Fibroblast of the aortic adventitia (primary cell): ENCODE measurements around the gene ZNF446. TPM values are rescaled to one million over a fixed set of nuclear protein-coding genes. Genes with fewer than 3 reads are reported as not detected.
"Not testable (repeated sequence)": the region's sequence is repeated elsewhere in the genome, so short reads cannot be mapped to it uniquely, and the experiment has no call there.

Experiments used
- DNase-seq: peaks from one replicate; pipeline ENCODE4 v3.0.0-alpha.2; 2010; ENCODE audit warnings: low read depth
- H3K4me3 ChIP-seq: 2 replicates; pipeline ENCODE4 v1.5.1; 2011; ENCODE audit warnings: low read depth, mild to moderate bottlenecking, control low read depth, low read length, moderate library complexity
- CTCF ChIP-seq: IDR thresholded peaks from 2 replicates; pipeline ENCODE4 v1.5.1; 2011; ENCODE audit warnings: mild to moderate bottlenecking, low read length, control low read depth, inconsistent platforms; ENCODE audit not compliant: insufficient read depth
- total RNA-seq: library from RNA; depleted of rRNA; stranded (reverse); fragments of >200 nt; gene quantifications from 2 replicates; pipeline ENCODE4 v1.2.3, GENCODE V29; 2012; ENCODE audit warnings: low replicate concordance

ZNF446 gene
- total RNA-seq, 1 donor = 7.5 TPM

GRCh38 chr19:58479303-58479702 lies 3.2 kb downstream of the ZNF446 start:
- no peak for DNase-seq
- no peak for TF ChIP-seq CTCF

GRCh38 chr19:58479736-58480480 lies 3.8 kb downstream of the ZNF446 start:
- no peak overlapping the region for H3K4me3 ChIP-seq

More at GRCh38 chr19:58479303-58479702, 3.2 kb downstream of the ZNF446 start:
- H3K4me3 ChIP-seq = no peak overlapping the region

GRCh38 chr19:58480481-58480830 lies 4.3 kb downstream of the ZNF446 start:
- no peak for TF ChIP-seq CTCF
- no peak overlapping the region for H3K4me3 ChIP-seq
- DNase-seq = no peak

More at GRCh38 chr19:58479736-58480480, 3.8 kb downstream of the ZNF446 start:
- DNase-seq = no peak
- TF ChIP-seq CTCF = no peak

- DNase-seq = no peak
- H3K4me3 ChIP-seq = no peak overlapping the region
- no peak for TF ChIP-seq CTCF
These were observed 4.7 kb downstream of the ZNF446 start for GRCh38 chr19:58480831-58481230.

- no peak overlapping the region for H3K4me3 ChIP-seq
- no peak for TF ChIP-seq CTCF
- no peak for DNase-seq
These were observed 6.2 kb downstream of the ZNF446 start for GRCh38 chr19:58482372-58482771.

GRCh38 chr19:58483776-58484175 lies 7.6 kb downstream of the ZNF446 start:
- no peak for TF ChIP-seq CTCF
- no peak overlapping the region for H3K4me3 ChIP-seq
- DNase-seq = no peak

GRCh38 chr19:58484349-58484748 lies 8.2 kb downstream of the ZNF446 start:
- not testable (repeated sequence) for H3K4me3 ChIP-seq, DNase-seq
